ENCODE results near the gene DGKI. TPM values are rescaled to one million over a fixed set of nuclear protein-coding genes. Genes with fewer than 3 reads are reported as not detected.

The DGKI gene
- total and polyA plus RNA-seq, 4 donors, result 1.1 to 11.3 (median 5.2) TPM

DNA sequence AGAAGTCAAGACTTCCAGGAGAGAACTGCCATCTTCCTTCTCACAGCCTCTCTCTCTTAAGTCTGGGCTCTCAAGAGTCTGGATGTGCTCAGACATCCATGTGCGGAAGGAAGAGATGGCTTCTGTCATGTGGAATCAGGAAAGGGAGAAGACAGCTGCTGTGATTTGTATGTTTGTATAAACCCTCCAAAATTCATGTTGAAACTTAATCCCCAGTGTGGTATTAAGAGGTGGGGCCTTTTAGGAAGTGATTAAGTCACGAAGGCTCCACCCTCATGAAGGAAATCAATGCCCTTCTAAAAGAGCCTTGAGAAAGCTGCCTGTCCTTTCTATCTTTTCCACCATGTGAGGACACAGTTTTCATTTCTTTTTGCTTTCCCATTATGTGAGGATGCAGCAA is 429.3 kb downstream of the DGKI start:
- DNase-seq (no peak), ATAC-seq (ENCODE audit: low FRiP score) (no peak)
- 93 to 98% methylated on average over 2 of the region's 2 CpGs for WGBS, 2 donors
- H3K27ac ChIP-seq (ENCODE audit: low read depth in 1 of 2, low read length in 2 of 2), result no peak overlapping the region
- H3K4me3 ChIP-seq (ENCODE audit: low read length in 2 of 2), result no peak overlapping the region
- intact Hi-C loops (cut with DNase I), result no loop called here
- no peaks in the 10 kb centered on the region for H3K9me3 ChIP-seq (ENCODE audit: control insufficient read depth, low read length)
- no peaks in the 10 kb centered on the region for H3K27me3 ChIP-seq (ENCODE audit: control insufficient read depth in 1 of 2, insufficient read depth in 2 of 2, low read length in 1 of 2)
- H3K36me3 ChIP-seq (ENCODE audit: control insufficient read depth in 1 of 2, insufficient read depth in 2 of 2, low read length in 1 of 2), result no peaks in the 10 kb centered on the region
- no peaks in the 10 kb centered on the region for H3K4me1 ChIP-seq (ENCODE audit: control insufficient read depth in 1 of 2, insufficient read depth in 2 of 2, low read length in 2 of 2)

DNA sequence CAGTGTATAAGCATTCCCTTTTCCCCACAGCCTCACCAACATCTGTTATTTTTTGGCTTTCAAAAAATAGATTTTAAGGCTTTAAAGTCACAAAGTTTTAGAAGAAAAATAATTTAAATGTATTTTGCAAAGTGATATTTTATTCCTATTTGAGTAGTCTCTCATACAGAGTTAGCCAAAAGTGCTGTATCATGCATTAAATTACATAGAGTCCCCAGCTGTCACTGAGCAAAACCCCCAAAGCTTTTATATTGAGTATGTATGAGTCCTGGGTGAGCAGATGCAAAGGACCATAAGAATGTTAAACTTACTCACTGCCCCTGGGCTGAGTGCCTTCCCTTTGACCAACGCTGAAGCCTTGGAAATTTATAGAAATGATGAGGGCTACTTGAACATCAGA is 432.9 kb downstream of the DGKI start:
- no peak overlapping the region for H3K27ac ChIP-seq (ENCODE audit: low read depth in 1 of 2, low read length in 2 of 2)
- no peaks in the 10 kb centered on the region for H3K36me3 ChIP-seq (ENCODE audit: control insufficient read depth in 1 of 2, insufficient read depth in 2 of 2, low read length in 1 of 2)
- WGBS, 2 donors, result 48 to 49% methylated on average over 1 of the region's 1 CpG
- DNase-seq (no peak), ATAC-seq (ENCODE audit: low FRiP score) (no peak)
- intact Hi-C loops (cut with DNase I), result no loop called here
- H3K9me3 ChIP-seq (ENCODE audit: control insufficient read depth, low read length), result no peaks in the 10 kb centered on the region
- H3K27me3 ChIP-seq (ENCODE audit: control insufficient read depth in 1 of 2, insufficient read depth in 2 of 2, low read length in 1 of 2), result no peaks in the 10 kb centered on the region
- H3K4me1 ChIP-seq (ENCODE audit: control insufficient read depth in 1 of 2, insufficient read depth in 2 of 2, low read length in 2 of 2), result no peaks in the 10 kb centered on the region
- H3K4me3 ChIP-seq (ENCODE audit: low read length in 2 of 2), result no peak overlapping the region

DNA sequence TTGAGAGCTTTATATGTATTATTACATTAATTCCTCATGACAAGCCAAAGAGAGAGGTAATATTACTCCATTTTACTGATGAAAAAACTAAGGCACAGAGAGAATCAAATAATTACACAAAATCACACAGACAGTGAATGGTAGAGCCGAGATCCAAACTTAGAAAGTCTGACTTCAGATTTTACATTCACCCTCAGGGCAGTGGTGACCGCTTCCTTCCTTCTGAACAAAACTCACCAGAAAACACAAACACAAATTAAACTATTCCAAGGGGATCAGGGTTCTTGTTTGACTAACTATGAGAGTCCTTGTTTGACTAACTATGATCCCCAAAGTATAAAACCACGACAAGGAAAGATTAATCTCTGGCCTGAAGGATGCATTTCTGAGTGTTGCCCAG is 435.3 kb downstream of the DGKI start:
- DNase-seq, result no peak
- Histone ChIP-seq H3K27ac (ENCODE audit: low read depth in 1 of 2, low read length in 2 of 2) (no peak overlapping the region), H3K9me3 (ENCODE audit: control insufficient read depth, low read length) (no peaks in the 10 kb centered on the region), H3K4me3 (ENCODE audit: low read length in 2 of 2) (no peak overlapping the region), H3K4me1 (ENCODE audit: control insufficient read depth in 1 of 2, insufficient read depth in 2 of 2, low read length in 2 of 2) (no peaks in the 10 kb centered on the region), H3K27me3 (ENCODE audit: control insufficient read depth in 1 of 2, insufficient read depth in 2 of 2, low read length in 1 of 2) (no peaks in the 10 kb centered on the region), H3K36me3 (ENCODE audit: control insufficient read depth in 1 of 2, insufficient read depth in 2 of 2, low read length in 1 of 2) (no peaks in the 10 kb centered on the region)
- intact Hi-C loops (cut with DNase I), result no loop called here
- no peak for ATAC-seq (ENCODE audit: low FRiP score)
- 90 to 93% methylated on average over 3 of the region's 3 CpGs for WGBS, 2 donors

DNA sequence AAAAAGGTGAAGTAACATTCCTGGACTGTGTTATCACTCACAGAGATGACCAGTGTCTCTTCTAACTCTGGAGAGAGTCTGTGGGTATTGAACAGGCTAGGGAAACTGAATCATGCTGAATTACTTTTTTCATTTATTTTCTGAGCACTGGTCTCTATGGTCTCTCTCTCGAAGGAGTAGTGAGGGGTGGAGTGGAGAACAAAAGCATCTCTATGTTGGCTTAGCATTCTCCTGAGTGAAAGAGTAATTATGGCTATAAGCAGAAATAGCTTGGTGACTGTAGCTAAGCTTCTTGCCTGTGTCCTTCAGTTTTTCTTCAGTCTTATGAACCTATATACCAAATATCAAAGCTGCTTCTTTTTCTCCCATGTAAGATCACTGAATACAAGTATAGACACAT is 438.6 kb downstream of the DGKI start:
- no peaks in the 10 kb centered on the region for H3K36me3 ChIP-seq (ENCODE audit: control insufficient read depth in 1 of 2, insufficient read depth in 2 of 2, low read length in 1 of 2)
- H3K27ac ChIP-seq (ENCODE audit: low read depth in 1 of 2, low read length in 2 of 2), result no peak overlapping the region
- DNase-seq (no peak), ATAC-seq (ENCODE audit: low FRiP score) (no peak)
- H3K9me3 ChIP-seq (ENCODE audit: control insufficient read depth, low read length), result no peaks in the 10 kb centered on the region
- no peaks in the 10 kb centered on the region for H3K4me1 ChIP-seq (ENCODE audit: control insufficient read depth in 1 of 2, insufficient read depth in 2 of 2, low read length in 2 of 2)
- no peak overlapping the region for H3K4me3 ChIP-seq (ENCODE audit: low read length in 2 of 2)
- 82 to 83% methylated on average over 1 of the region's 1 CpG for WGBS, 2 donors
- no peaks in the 10 kb centered on the region for H3K27me3 ChIP-seq (ENCODE audit: control insufficient read depth in 1 of 2, insufficient read depth in 2 of 2, low read length in 1 of 2)
- intact Hi-C loops (cut with DNase I), result no loop called here

DNA sequence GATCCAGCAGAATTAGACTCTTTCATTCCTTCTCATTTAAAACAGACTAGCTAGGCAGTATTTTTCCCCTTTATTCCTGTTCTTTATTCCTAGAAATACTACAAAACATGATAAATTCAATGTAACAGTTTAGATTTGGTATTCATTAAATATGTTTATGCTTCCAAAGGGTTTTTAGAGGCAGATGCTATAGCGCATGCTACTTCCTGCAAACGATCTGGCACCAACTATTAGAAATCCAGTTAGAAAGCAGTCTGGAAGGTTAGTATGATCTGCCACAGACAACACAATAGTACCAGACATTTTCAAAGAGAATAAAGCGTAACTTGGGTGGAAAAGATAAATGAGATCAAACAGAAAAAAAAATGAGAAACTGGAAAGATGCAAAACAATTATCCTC is 439.7 kb downstream of the DGKI start:
- intact Hi-C loops (cut with DNase I), result no loop called here
- H3K36me3 ChIP-seq (ENCODE audit: control insufficient read depth in 1 of 2, insufficient read depth in 2 of 2, low read length in 1 of 2), result no peaks in the 10 kb centered on the region
- H3K9me3 ChIP-seq (ENCODE audit: control insufficient read depth, low read length), result no peaks in the 10 kb centered on the region
- whole genome bisulfite sequencing, 2 donors, result 96% methylated on average over 3 of the region's 3 CpGs
- no peak for DNase-seq
- no peaks in the 10 kb centered on the region for H3K27me3 ChIP-seq (ENCODE audit: control insufficient read depth in 1 of 2, insufficient read depth in 2 of 2, low read length in 1 of 2)
- H3K4me1 ChIP-seq (ENCODE audit: control insufficient read depth in 1 of 2, insufficient read depth in 2 of 2, low read length in 2 of 2), result no peaks in the 10 kb centered on the region
- ATAC-seq (ENCODE audit: low FRiP score), result no peak
- no peak overlapping the region for H3K4me3 ChIP-seq (ENCODE audit: low read length in 2 of 2)
- H3K27ac ChIP-seq (ENCODE audit: low read depth in 1 of 2, low read length in 2 of 2), result no peak overlapping the region

DNA sequence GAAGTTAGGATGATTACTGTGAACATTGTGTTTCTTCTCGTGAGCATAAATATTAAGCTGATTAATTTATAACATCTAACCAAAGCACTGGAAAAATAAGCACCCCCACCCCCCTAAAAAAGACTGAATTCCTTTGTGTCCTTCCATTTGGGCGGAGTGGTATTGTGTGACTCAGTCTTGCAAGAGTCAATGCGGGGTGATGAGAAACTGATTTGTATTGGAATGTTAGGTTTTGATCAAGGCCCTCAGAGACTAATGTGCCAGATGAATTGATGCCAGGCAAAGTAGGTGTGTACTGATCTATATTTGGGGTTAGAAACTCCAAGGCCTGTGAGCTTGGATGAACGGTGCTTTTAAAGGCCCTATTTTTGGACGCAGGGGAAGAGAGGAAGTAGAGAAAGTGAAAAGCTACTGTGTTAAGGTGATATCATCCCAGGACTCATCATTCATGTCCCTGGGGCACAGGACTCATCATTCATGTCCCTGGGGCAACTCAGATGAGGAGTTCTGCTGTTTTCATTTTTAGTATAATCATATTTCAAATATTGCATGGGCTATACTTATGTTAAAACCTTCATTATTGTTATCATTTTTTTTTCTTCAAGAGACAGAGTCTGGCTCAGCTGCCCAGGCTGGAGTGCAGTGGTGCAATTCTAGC is 442.0 kb downstream of the DGKI start:
- H3K9me3 ChIP-seq (ENCODE audit: control insufficient read depth, low read length), result no peaks in the 10 kb centered on the region
- H3K27ac ChIP-seq (ENCODE audit: low read depth in 1 of 2, low read length in 2 of 2), result no peak overlapping the region
- no peaks in the 10 kb centered on the region for H3K27me3 ChIP-seq (ENCODE audit: control insufficient read depth in 1 of 2, insufficient read depth in 2 of 2, low read length in 1 of 2)
- no peak overlapping the region for H3K4me3 ChIP-seq (ENCODE audit: low read length in 2 of 2)
- DNase-seq, result no peak
- H3K4me1 ChIP-seq (ENCODE audit: control insufficient read depth in 1 of 2, insufficient read depth in 2 of 2, low read length in 2 of 2), result no peaks in the 10 kb centered on the region
- intact Hi-C loops (cut with DNase I), result no loop called here
- no peak for ATAC-seq (ENCODE audit: low FRiP score)
- no peaks in the 10 kb centered on the region for H3K36me3 ChIP-seq (ENCODE audit: control insufficient read depth in 1 of 2, insufficient read depth in 2 of 2, low read length in 1 of 2)
- WGBS, 2 donors, result 79 to 83% methylated on average over 5 of the region's 5 CpGs

DNA sequence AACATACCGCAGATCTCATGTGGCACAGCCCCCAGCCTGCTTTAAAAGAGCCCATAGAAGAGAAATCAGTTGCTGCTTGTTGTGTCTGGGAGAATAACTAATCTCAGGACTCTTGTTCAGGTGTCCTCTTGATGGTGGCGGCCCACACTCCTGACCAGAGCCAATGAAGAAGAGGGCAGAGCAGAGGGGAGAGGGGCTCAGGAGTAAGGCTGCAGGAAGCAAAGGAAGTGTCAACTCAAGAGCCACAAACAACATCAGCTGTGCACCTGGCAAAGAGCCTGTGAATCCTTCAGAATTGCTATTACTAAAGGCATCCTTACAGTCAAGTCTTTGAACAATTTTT is 443.4 kb downstream of the DGKI start:
- 96% methylated on average over 2 of the region's 2 CpGs for WGBS, 2 donors
- H3K27me3 ChIP-seq (ENCODE audit: control insufficient read depth in 1 of 2, insufficient read depth in 2 of 2, low read length in 1 of 2), result no peaks in the 10 kb centered on the region
- intact Hi-C loops (cut with DNase I), result no loop called here
- H3K9me3 ChIP-seq (ENCODE audit: control insufficient read depth, low read length), result no peaks in the 10 kb centered on the region
- no peak overlapping the region for H3K4me3 ChIP-seq (ENCODE audit: low read length in 2 of 2)
- ATAC-seq (ENCODE audit: low FRiP score), result no peak
- no peak for DNase-seq
- no peaks in the 10 kb centered on the region for H3K4me1 ChIP-seq (ENCODE audit: control insufficient read depth in 1 of 2, insufficient read depth in 2 of 2, low read length in 2 of 2)
- H3K36me3 ChIP-seq (ENCODE audit: control insufficient read depth in 1 of 2, insufficient read depth in 2 of 2, low read length in 1 of 2), result no peaks in the 10 kb centered on the region
- H3K27ac ChIP-seq (ENCODE audit: low read depth in 1 of 2, low read length in 2 of 2), result no peak overlapping the region

DNA sequence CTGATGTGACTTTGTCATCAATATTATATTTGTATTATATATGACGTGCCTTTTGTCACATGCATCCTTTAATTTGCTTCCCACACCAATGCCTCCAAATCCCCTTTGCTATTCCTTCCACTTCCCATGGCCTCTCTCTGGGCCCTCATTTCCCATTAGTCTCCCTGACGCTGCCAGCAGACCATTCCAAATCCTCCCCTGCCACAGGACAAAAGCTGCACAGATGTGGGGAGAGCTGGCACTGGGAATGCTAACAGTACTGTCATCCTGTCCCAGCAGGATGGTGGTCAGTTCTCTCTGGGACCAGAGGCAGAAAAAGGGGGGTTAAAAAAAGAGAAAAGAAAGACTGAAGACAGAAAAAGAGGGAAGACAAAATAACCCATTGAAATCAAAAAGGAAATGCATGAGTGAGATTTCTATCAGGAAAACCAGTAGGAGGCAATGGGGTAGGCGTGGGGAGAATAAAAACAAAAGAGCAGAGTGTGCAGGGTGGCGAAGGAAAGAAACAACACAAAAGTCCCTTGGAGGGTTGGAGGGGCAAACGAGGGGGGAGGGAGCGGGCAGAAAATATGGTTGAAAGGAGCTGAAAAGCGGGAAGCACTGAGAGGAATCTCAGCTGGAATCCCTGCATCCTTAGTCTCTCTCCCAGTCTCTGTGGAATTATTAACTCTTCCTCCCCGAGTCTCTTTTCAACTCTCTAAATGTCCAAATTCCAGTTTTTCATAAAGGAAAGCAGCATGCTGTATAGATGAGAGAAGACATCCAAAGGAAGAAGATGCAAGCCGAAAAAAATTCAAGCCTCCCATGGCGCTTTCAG is 444.0 kb downstream of the DGKI start:
- no peaks in the 10 kb centered on the region for H3K4me1 ChIP-seq (ENCODE audit: control insufficient read depth in 1 of 2, insufficient read depth in 2 of 2, low read length in 2 of 2)
- DNase-seq (no peak), ATAC-seq (ENCODE audit: low FRiP score) (no peak)
- no peak overlapping the region for H3K4me3 ChIP-seq (ENCODE audit: low read length in 2 of 2)
- no peaks in the 10 kb centered on the region for H3K36me3 ChIP-seq (ENCODE audit: control insufficient read depth in 1 of 2, insufficient read depth in 2 of 2, low read length in 1 of 2)
- no peaks in the 10 kb centered on the region for H3K27me3 ChIP-seq (ENCODE audit: control insufficient read depth in 1 of 2, insufficient read depth in 2 of 2, low read length in 1 of 2)
- H3K9me3 ChIP-seq (ENCODE audit: control insufficient read depth, low read length), result no peaks in the 10 kb centered on the region
- intact Hi-C loops (cut with DNase I), result no loop called here
- no peak overlapping the region for H3K27ac ChIP-seq (ENCODE audit: low read depth in 1 of 2, low read length in 2 of 2)
- 78 to 79% methylated on average over 10 of the region's 10 CpGs for WGBS, 2 donors

All from aorta (tissue), 5 donors.